K562 (cell line): ENCODE measurements around the gene SPEM2.

Source experiments
- BHLHE40 ChIP-seq: IDR thresholded peaks from 2 replicates; pipeline ENCODE4 v1.6.1; 2011; ENCODE audit warnings: low read length, improper control_type of control experiment
- CLOCK ChIP-seq: fragments of 250-450 bp; sonication (Bioruptor Pico); IDR thresholded peaks from 2 replicates; pipeline ENCODE4 v1.4.0; 2020; ENCODE audit warnings: mild to moderate bottlenecking, moderate library complexity, borderline replicate concordance
- CTCF ChIP-seq, 3 experiments: IDR thresholded peaks in 2 of 3; conservative IDR thresholded peaks in 1 of 3; 2 replicates each; pipeline ENCODE4 v1.5.1; 2011 to 2012; ENCODE audit warnings: low read length in 3 of 3, mild to moderate bottlenecking in 3 of 3, control low read depth in 2 of 3, improper control_type of control experiment in 1 of 3, inconsistent platforms in 1 of 3, low read depth in 1 of 3, mixed read lengths in 1 of 3, moderate library complexity in 1 of 3; ENCODE audit not compliant: insufficient read depth in 2 of 3
- EZH2 ChIP-seq: IDR thresholded peaks from 2 replicates; pipeline ENCODE4 v1.6.1; 2012; ENCODE audit warnings: low read depth, mild to moderate bottlenecking, inconsistent platforms, low read length, borderline replicate concordance
- JUN ChIP-seq, 2 experiments: sonication (generic) in 1 of 2; formaldehyde crosslinking in 1 of 2; IDR thresholded peaks; 2 replicates each; pipeline versions ENCODE4 v1.6.1 to v1.8.0; 2012 to 2022; ENCODE audit warnings: borderline replicate concordance in 2 of 2, mild to moderate bottlenecking in 2 of 2, improper control_type of control experiment in 1 of 2, low read depth in 1 of 2, low read length in 1 of 2, missing genetic modification reagents in 1 of 2
- LCOR ChIP-seq: sonication (generic); formaldehyde crosslinking; IDR thresholded peaks from 2 replicates; pipeline ENCODE4 v1.8.0; 2022; ENCODE audit warnings: mild to moderate bottlenecking, missing genetic modification reagents
- PYGO2 ChIP-seq: fragments of 450-650 bp; IDR thresholded peaks from 2 replicates; pipeline ENCODE4 v1.6.1; 2016; ENCODE audit warnings: mild to moderate bottlenecking, missing genetic modification characterization, moderate library complexity, missing compliant biosample characterization
- YY1 ChIP-seq, 3 experiments: IDR thresholded peaks; 2 replicates each; pipeline ENCODE4 v1.6.1; 2011; ENCODE audit warnings: low read length in 2 of 3, mild to moderate bottlenecking in 2 of 3, moderate library complexity in 2 of 3, borderline replicate concordance in 1 of 3, control low read depth in 1 of 3, low read depth in 1 of 3; ENCODE audit not compliant: insufficient read depth in 3 of 3, insufficient replicate concordance in 2 of 3, control insufficient read depth in 1 of 3, insufficient read length in 1 of 3; ENCODE audit errors: extremely low read depth in 1 of 3
- ZNF354B ChIP-seq: fragments of 250-450 bp; sonication (Bioruptor Pico); IDR thresholded peaks from 2 replicates; pipeline ENCODE4 v1.4.0; 2020
- ZSCAN29 ChIP-seq: fragments of 450-650 bp; IDR thresholded peaks from 2 replicates; pipeline ENCODE4 v1.6.1; 2017

DNA sequence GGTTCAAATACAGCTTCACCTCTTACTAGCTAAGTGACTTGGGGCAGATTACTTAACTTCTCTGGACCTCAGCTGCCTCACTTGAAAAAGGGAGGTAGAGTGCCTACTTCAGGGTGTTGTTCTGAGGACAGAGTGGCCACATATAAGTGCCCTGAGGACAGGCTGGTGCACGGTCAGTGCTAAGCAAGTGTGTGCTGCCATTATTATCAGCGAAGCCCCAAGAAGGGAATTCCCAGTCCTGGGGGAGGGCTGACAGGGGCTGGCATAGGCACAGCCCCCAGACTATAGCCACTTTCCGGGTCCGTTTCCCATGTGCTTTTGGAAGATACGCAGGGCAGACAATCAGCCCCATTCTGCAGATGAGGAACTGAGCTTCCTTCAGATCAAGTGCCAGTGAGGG, 51.5 kb downstream of the SPEM2 start:
- TF ChIP-seq CTCF (IDR thresholded peaks at IDR 0.05 in 2 of 3, conservative IDR thresholded peaks at IDR 0.05 in 1 of 3; ENCODE audit: insufficient read depth in 2 of 3, low read depth in 1 of 3, low read length in 3 of 3), result no peak
- no peak for TF ChIP-seq ZSCAN29
- no peak for TF ChIP-seq JUN (IDR thresholded peaks at IDR 0.05; ENCODE audit: borderline replicate concordance, low read depth, low read length)
- no peak for TF ChIP-seq JUN (CRISPR knock-in tag; IDR thresholded peaks at IDR 0.05; ENCODE audit: borderline replicate concordance)
- no peak for TF ChIP-seq ZNF354B (CRISPR knock-in tag)
- no peak for TF ChIP-seq CLOCK
- no peak for TF ChIP-seq YY1 (IDR thresholded peaks at IDR 0.05; ENCODE audit: borderline replicate concordance in 1 of 3, control insufficient read depth in 1 of 3, extremely low read depth in 1 of 3, insufficient read depth in 3 of 3, insufficient read length in 1 of 3, insufficient replicate concordance in 2 of 3, low read depth in 1 of 3, low read length in 2 of 3)
- no peak for TF ChIP-seq PYGO2 (tag)
- no peak for TF ChIP-seq BHLHE40
- TF ChIP-seq LCOR, result no peak
- TF ChIP-seq EZH2, result no peak
